Activated CD8-positive, alpha-beta memory T cell treated with anti-CD3 and anti-CD28 coated beads for 48 hours (primary cell): Measurements from ENCODE around the gene FHIT.
"Not testable (repeated sequence)": the region's sequence is repeated elsewhere in the genome, so short reads cannot be mapped to it uniquely, and the experiment has no call there.

ENCODE experiments used
- DNase-seq, 3 experiments: peaks; one replicate each; pipeline ENCODE4 v3.0.0-alpha.2; 2020; ENCODE audit warnings: low read depth in 2 of 3, low spot score in 2 of 3

Gene FHIT

DNA sequence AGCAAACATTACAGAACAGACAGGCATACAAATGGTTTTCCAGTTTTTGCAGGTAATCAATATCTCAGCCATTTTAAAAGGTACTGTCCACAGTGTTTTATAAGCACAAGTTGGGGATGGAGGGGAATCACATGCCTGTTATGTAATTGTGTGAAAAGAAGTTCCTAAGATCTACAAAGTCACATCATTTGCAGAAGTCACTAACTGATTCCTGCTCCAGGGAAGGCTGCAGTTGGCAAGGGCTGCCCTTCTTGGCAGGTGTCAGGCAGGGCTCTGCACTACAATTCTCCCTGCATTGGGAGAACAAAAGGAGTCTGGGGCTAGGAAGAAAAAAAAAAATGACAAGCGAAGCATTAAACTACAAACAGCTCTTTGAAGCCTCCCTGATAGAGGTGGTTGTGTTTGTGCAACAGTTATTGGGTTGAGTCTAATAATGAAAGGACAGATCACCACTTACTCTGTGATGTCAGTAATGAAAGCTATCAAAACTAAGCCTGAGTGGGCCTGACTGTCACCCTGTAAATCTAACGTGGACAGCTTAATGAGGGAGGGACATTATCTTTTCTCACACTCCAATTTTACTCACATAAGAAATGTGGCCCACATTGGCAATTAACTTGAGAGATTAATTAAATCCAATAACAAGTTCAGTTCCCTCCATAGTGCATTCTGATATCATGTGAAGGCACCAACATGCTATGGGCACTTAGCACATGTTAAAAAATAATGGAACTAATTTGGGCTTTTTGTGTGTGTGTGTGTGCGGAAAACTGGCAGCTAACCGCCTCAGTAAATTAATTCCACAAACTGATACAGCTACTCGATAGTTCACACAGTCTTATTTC is 242.9 kb downstream of the FHIT start:
- DNase-seq: no peak

DNA sequence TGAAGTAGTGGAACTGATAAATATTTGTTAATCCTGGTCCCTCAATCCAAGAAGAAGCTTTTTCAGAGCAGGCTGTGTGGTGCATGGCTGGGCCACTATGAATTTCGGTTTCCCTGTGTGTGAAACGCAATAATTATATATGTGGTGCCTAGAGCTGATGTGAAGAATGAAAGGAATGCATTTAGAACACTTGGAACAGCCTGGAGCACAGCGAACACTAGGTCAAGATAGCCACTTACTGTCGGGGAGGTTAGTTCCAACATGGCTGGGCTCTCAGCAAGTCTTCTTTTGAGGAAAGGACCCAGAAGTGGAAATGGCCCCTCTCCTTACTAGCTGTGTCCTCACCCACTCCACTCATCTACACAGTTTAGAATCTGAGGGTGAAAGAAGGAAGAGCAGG is 245.7 kb downstream of the FHIT start:
- DNase-seq: no peak

GRCh38 chr3:60998858-60999257 is 252.4 kb downstream of the FHIT start:
- DNase-seq: no peak

DNA sequence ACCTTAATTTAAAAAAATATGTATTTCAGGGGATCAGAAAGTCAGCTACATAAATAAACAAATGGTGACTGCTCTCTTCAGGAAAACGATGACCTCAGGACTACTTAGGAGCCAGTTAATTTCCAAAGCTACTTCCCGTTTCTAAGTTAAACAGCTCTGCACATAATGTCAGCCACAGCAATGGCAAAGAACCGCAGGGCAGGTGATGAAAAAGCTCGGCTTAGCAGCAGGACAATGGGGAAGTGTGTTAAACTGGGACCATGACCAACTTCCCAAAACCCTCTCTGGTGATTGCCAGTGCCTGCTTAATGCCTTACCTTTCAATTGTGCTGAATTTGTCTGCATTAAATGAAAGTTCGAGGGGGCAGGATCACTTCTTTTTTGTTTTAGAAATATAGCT is 258.9 kb downstream of the FHIT start:
- DNase-seq: no peak

DNA sequence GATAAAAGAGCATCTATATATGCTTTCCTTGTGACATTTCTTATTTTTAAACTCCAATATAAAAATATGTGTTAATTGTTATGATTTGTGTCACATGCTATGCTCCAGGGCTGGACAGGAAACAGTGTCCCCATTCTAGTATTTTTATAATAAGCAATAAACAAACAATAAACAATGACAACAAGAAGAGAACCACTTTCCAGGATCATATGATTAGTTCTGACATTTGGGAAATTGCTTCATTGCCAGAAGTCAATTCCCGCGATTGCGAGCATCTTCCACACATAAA is 260.9 kb downstream of the FHIT start:
- DNase-seq: no peak

GRCh38 chr3:60989626-60990441 is 261.4 kb downstream of the FHIT start:
- DNase-seq: no peak

GRCh38 chr3:60987191-60987590 is 264.1 kb downstream of the FHIT start:
- not testable (repeated sequence) for DNase-seq

GRCh38 chr3:60986552-60986951 is 264.7 kb downstream of the FHIT start:
- DNase-seq: no peak

GRCh38 chr3:60983906-60984305 is 267.3 kb downstream of the FHIT start:
- DNase-seq: no peak

DNA sequence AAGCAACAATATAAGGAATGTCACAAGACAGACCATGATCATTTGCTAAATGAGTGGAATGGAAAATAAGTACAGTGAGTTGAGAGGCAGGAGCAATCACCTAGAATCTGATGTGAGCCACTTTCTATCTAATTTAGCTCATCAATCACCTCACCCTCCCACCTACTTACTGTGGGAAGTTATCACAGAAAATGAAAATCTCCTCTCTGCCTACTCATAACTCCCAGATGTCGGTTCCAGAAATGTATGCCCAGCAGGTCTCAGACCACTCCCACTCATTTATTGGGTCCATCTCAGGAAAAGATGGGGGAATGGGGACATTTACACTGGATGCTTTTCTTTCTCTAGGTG is 270.9 kb downstream of the FHIT start:
- DNase-seq: no peak

- DNase-seq: no peak
These were observed 271.6 kb downstream of the FHIT start for GRCh38 chr3:60979461-60980341.

GRCh38 chr3:60973321-60973720 is 277.9 kb downstream of the FHIT start:
- DNase-seq: no peak

DNA sequence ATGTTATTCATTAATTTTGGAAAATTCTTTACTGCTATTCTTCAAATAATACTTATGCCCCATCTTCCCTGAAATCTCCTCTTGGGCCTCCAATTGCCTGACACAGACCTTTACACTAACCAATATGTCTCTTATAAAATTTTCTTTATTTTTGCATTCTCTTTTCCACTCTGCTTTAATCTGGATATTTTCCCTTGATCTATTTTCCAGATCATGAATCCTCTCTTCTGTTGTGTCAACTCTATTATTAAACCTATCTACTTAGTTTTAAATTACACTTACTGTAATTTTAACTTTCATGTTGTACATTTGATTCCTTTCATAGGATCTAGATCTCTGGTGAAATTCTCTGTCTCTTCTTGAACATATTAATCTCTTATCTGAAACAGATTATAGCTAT is 278.7 kb downstream of the FHIT start:
- DNase-seq: no peak

GRCh38 chr3:60970850-60971249 is 280.4 kb downstream of the FHIT start:
- DNase-seq: no peak

DNA sequence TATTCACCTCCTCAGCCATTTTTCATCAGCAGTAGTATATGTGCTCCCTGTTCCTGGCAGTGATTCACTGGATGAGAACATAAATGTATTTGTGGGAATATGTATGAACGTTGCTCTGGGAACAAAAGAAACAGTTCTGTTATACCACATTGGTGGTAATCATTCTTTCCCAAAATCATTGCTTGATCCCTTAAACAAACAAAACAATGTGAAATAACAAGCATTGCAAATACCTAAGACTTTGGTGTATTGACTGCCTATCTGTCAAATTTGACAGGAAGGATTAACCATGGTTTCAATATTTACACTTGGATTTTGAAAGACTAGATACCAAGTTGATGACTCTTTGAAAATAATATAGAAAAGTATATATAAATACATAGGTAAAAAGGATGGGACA is 284.1 kb downstream of the FHIT start:
- no peak for DNase-seq

DNA sequence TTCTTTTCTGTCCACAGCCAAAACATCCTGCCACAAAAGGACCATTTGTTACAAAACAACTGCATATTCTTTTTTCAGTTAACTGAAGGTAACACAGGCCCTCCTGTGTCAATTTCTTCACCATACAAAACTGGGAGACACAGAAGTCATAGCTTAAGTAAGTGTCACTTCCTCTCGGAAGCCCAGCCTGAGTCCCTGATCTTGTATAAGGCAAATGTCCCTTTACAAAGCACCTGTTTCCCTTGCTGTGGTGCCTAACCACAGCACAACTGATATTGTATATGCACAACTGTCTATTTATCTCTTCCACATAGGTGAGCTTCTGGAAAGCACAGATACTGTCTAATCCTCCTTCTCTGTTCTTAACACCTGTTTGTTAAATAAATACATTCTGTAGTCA is 293.7 kb downstream of the FHIT start:
- no peak for DNase-seq

- DNase-seq: no peak
These were observed 294.5 kb downstream of the FHIT start for GRCh38 chr3:60956729-60957128.

DNA sequence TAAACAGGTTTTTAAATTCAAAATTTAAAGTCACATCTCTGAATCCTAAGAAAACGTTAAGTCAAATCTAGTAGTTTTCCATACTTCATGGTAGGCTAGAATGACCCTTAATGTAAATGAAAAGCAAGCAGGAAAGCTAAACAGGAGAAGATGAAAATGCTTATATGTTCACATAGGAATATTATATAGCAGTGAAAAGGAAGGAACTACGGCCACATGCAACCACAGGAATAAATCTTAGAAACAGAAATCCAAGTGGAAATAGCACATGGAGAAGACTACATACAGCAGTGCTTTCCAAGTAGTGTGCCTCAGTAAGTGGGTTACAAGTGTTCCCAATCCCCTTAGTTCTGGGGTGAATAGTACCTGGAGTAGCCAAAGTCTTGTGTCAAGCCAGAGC is 296.2 kb downstream of the FHIT start:
- no peak for DNase-seq

DNA sequence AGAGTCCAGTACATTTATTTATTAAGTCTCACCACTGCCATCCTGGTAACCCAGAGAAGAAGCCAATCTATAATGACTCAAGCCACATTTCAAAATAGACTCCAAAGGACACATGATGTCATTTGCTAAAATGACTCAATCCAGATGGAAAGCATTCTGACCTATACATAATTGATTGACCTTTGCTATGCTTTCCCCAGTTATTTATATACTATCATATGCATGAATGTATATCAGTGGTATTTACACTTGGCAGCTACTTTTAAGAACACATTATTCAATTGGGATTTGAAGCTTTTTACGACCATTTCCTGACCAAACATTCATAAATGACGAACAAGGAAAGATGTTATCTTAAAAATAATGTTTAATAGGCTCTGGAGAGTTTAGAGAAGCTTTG is 297.2 kb downstream of the FHIT start:
- no peak for DNase-seq

GRCh38 chr3:60953351-60953750 is 297.9 kb downstream of the FHIT start:
- no peak for DNase-seq

GRCh38 chr3:60952055-60952454 is 299.2 kb downstream of the FHIT start:
- DNase-seq: no peak

- no peak for DNase-seq
These were observed 302.1 kb downstream of the FHIT start for GRCh38 chr3:60949146-60949545.
